ENCODE measurements around the gene LASP1NB.

The LASP1NB gene

DNA sequence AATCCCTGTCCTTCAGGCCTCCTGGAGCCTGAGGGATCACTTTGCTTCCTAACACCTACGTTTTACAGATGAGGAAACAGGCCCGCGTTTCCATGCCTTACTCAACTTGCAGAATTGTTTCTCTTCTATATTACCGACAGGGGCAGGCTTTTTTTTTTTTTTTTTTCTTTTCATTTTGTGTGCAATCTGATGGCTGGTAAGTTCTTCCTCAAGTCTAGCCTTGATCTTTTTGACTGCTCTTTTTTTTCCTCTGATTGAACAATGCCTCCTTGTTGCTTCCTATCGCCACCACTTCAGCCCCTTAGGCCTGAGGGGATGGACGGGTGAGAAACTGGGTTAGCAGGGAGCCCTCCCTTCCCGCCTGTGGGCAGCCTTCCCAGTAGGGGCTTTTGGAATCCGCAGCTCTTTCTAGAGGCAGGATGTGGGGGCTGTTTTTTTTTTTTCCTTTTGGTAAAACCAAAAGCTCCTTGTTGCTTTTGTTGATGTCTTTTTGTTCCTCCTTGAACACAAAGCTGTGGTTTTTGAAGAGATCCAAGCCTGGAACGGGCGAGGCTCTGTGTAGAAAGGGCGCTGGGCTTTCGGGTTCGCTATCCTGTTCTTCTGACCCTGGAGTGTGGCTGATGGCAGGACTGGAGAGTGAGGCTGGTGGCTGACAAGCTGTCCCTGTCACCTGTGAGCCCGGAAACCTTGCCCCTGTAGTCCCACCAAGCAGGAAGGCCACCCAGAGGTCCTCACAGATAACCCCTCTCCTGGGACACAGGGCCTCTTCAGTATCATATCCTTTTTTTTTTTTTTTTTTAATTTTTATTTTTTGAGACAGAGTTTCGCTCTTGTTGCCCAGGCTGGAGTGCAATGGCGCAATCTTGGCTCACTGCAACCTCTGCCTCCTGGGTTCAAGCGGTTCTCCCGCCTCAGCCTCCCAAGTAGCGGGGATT lies 41.6 kb upstream of the LASP1NB start:
- H3K4me3 Mint-ChIP-seq, result peak overlapping the region in 2 of 3 experiments; percentile 35 to 60
- peaks cover 63% of the 10 kb centered on the region for H3K4me1 Mint-ChIP-seq
- no peaks in the 10 kb centered on the region for H3K9me3 Mint-ChIP-seq
- peak overlapping the region; percentile 83 to 99 (median 90) for H3K27ac Mint-ChIP-seq
- H3K36me3 Mint-ChIP-seq (ENCODE audit: low read depth), result peaks cover 34% of the 10 kb centered on the region
- TF ChIP-seq, protein P1, sequence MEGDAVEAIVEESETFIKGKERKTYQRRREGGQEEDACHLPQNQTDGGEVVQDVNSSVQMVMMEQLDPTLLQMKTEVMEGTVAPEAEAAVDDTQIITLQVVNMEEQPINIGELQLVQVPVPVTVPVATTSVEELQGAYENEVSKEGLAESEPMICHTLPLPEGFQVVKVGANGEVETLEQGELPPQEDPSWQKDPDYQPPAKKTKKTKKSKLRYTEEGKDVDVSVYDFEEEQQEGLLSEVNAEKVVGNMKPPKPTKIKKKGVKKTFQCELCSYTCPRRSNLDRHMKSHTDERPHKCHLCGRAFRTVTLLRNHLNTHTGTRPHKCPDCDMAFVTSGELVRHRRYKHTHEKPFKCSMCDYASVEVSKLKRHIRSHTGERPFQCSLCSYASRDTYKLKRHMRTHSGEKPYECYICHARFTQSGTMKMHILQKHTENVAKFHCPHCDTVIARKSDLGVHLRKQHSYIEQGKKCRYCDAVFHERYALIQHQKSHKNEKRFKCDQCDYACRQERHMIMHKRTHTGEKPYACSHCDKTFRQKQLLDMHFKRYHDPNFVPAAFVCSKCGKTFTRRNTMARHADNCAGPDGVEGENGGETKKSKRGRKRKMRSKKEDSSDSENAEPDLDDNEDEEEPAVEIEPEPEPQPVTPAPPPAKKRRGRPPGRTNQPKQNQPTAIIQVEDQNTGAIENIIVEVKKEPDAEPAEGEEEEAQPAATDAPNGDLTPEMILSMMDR (IDR thresholded peaks at IDR 0.05; ENCODE audit: unreplicated experiment in 3 of 3), result no peak
- peaks cover 3% of the 10 kb centered on the region for H3K27me3 Mint-ChIP-seq (ENCODE audit: low read depth)

DNA sequence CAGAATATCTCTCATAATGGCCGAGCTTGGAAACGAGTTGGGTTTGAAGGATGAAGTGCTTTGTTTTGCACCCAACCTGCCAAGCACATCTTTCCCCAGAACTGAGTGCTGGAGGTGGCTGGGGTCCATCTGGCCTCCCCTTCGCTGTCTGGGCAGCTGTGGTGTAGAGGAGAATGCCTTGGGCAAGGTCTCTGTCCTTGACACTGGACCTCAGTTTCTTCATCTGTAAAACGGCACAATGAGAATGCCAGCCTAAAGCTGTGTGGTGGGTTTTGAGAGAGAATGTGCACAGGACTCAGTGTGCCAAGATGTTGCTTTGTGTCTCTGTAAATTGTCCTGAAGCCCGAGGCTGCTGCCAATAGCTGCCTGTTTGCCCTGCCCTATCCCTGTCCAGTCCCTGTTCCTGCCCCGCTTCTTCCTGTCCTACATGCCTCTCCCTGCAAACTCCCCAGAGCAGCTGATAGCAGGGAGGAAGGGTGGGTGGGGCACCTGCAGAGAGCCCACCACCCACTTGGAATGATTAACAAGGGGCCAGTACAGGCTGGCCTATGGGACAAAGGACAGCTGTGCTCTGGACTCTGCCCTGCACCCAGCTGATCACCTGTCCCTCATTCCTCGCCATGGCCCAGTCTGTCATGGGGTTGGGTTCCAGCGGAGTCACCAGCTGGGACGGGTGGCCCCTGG lies 40.2 kb upstream of the LASP1NB start:
- Mint-ChIP-seq H3K9me3 (no peaks in the 10 kb centered on the region), H3K4me1 (peaks cover 54% of the 10 kb centered on the region), H3K27me3 (ENCODE audit: low read depth) (peaks cover 3% of the 10 kb centered on the region), H3K27ac (peak overlapping the region; percentile 54 to 85 (median 84)), H3K36me3 (ENCODE audit: low read depth) (peaks cover 33% of the 10 kb centered on the region), H3K4me3 (no peak overlapping the region)
- TF ChIP-seq, protein P1 (IDR thresholded peaks at IDR 0.05; ENCODE audit: unreplicated experiment in 3 of 3), result no peak

DNA sequence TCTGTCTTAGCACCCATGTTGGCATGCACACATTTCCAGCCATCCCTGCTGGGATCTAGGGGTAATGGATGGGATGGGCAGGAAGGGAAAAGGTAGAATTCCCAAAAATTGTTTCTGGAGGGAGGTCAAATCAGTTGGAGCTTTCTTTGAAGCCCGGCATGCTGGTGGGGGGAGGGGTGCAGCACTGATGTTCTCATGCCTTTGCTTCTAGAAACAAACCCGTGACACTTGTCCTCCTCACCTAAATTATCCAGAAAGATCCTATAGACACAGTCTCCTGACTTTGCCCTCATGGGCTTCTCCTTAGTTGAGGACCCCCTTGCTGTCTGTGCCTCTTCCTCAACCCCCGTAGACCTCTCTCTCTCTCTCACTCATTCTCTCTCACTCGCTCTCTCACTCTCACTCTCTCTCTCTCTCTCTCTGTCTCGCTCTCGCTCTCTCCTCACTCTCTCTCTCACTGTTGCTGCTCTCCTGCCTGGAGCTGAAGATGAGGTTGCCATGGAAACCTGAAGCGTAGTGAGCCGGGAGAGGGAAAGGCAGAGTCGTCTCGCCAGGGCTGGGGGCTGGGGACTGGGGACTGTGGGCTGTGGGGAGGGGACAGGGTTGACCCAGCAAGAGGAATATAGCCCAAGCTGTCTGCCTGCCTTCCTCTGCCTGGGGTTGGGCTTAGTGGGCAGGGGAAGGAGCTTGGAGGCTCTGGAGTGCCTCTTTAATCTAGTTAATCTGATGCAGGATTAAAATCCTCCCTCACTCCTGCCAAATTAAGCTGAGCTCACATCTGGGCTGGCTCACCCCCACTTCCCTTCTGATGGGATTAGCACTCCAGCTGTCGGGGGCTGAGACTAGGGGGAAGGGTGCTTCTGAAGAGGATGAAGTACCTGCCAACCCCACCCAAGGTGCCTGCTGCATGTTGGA lies 39.4 kb upstream of the LASP1NB start:
- Mint-ChIP-seq H3K27me3 (ENCODE audit: low read depth) (peaks cover 3% of the 10 kb centered on the region), H3K27ac (peak overlapping the region; percentile 54 to 85 (median 84)), H3K4me3 (peak overlapping the region; percentile 16 to 58 (median 33)), H3K4me1 (peaks cover 48% of the 10 kb centered on the region), H3K9me3 (no peaks in the 10 kb centered on the region), H3K36me3 (ENCODE audit: low read depth) (peaks cover 33% of the 10 kb centered on the region)
- TF ChIP-seq, protein P1 (IDR thresholded peaks at IDR 0.05; ENCODE audit: unreplicated experiment in 3 of 3), result no peak

DNA sequence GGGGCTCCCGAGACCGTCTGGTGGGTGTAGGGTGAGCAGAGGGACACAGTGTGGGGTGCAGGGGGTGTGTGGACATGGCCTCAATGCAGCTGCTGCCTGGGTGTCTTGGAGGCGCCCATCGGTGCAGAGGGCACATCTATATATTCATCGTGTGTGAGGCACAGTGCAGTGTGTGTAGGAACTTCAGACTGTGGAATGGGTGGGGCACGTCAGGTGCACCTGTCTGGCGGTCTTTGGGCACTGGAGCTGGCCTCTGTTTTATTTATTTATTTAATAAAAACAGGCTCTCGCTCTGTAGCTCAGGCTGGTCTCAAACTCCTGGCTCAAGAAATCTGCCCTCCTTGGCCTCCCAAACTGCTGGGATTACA lies 38.8 kb upstream of the LASP1NB start:
- TF ChIP-seq, protein P1 (IDR thresholded peaks at IDR 0.05; ENCODE audit: unreplicated experiment in 3 of 3), result no peak
- Mint-ChIP-seq H3K36me3 (ENCODE audit: low read depth) (peaks cover 30% of the 10 kb centered on the region), H3K27ac (peak overlapping the region in 1 of 3 experiments; percentile 84), H3K4me1 (peaks cover 41% of the 10 kb centered on the region), H3K4me3 (no peak overlapping the region), H3K27me3 (ENCODE audit: low read depth) (peaks cover 3% of the 10 kb centered on the region), H3K9me3 (no peaks in the 10 kb centered on the region)

DNA sequence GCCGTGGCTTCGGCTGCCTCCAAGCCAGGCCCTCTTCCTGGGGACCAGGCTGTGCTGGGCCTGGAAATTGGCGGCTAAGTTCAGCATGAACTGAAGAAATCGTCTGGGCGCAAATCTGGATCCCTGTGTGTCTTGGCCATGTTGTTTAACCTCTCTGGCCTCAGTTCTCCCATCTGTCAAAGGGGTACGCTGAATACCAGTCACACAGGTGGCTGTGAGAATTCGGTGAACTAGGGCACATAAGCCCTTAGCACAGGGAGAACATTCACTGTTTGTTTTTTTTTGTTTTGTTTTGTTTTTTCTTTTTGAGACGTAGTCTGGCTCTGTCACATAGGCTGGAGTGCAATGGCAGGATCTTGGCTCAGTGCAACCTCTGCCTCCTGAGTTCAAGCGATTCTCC lies 36.6 kb upstream of the LASP1NB start:
- Mint-ChIP-seq H3K9me3 (no peaks in the 10 kb centered on the region), H3K36me3 (ENCODE audit: low read depth) (peaks cover 20% of the 10 kb centered on the region), H3K4me3 (no peak overlapping the region), H3K27me3 (ENCODE audit: low read depth) (peaks cover 3% of the 10 kb centered on the region), H3K27ac (no peak overlapping the region), H3K4me1 (peaks cover 22% of the 10 kb centered on the region)
- TF ChIP-seq, protein P1 (IDR thresholded peaks at IDR 0.05; ENCODE audit: unreplicated experiment in 3 of 3), result no peak
